HEK293 (cell line): Measurements from ENCODE around the gene FOXD1.

Experiments
- CTCF ChIA-PET: fragments of 350-600 bp; formaldehyde crosslinking; extraction: SDS; loops from one replicate; lab custom pipeline; 2021; ENCODE audit warnings: antibody characterized with exemption; lab: Yijun Ruan, JAX
- POLR2A ChIA-PET: fragments of 300-600 bp; formaldehyde crosslinking; extraction: SDS; loops from one replicate; lab custom pipeline; 2020; ENCODE audit warnings: antibody characterized with exemption, inconsistent platforms; lab: Yijun Ruan, JAX
- H3K27ac ChIP-seq: fragments of 200-500 bp; sonication (Bioruptor generic); 2 replicates; pipeline ENCODE4 v1.5.1; 2014; ENCODE audit warnings: low read depth, low read length, control low read depth, inconsistent platforms; ENCODE audit errors: extremely low read depth
- H3K36me3 ChIP-seq, 2 experiments: fragments of 200-500 bp in 1 of 2; sonication (Bioruptor generic) in 1 of 2; 1 replicate in 1 of 2; 2 replicates in 1 of 2; pipeline ENCODE4 v1.5.1; 2014 to 2017; ENCODE audit warnings: inconsistent platforms in 2 of 2, low read length in 2 of 2; ENCODE audit not compliant: control insufficient read depth in 2 of 2, insufficient read depth in 1 of 2
- H3K4me1 ChIP-seq: fragments of 200-500 bp; sonication (Bioruptor generic); 2 replicates; pipeline ENCODE4 v1.5.1; 2014; ENCODE audit warnings: mild to moderate bottlenecking, low read length, inconsistent platforms; ENCODE audit not compliant: control insufficient read depth, insufficient read depth
- H3K4me3 ChIP-seq: 2 replicates; pipeline ENCODE4 v1.5.1; 2011; ENCODE audit warnings: low read depth, mild to moderate bottlenecking, control low read depth, low read length, moderate library complexity
- H3K9me3 ChIP-seq: fragments of 200-500 bp; sonication (Bioruptor generic); 2 replicates; pipeline ENCODE4 v1.5.1; 2014; ENCODE audit warnings: low read depth, low read length, inconsistent platforms; ENCODE audit not compliant: control insufficient read depth, insufficient read depth
- BCL6B ChIP-seq: fragments of 450-650 bp; formaldehyde crosslinking; IDR thresholded peaks from 2 replicates; pipeline ENCODE4 v1.5.1; 2017; ENCODE audit warnings: missing biosample characterization, missing genetic modification characterization
- GLI2 ChIP-seq: fragments of 450-650 bp; formaldehyde crosslinking; IDR thresholded peaks from 2 replicates; pipeline ENCODE4; 2017; ENCODE audit warnings: missing biosample characterization, missing genetic modification characterization, low read depth, borderline replicate concordance
- MEIS1 ChIP-seq: sonication (generic); formaldehyde crosslinking; IDR thresholded peaks from 2 replicates; pipeline ENCODE4 v1.8.1; 2022; ENCODE audit warnings: missing genetic modification reagents, mild to moderate bottlenecking, borderline replicate concordance
- SCRT2 ChIP-seq: fragments of 450-650 bp; formaldehyde crosslinking; IDR thresholded peaks from 2 replicates; pipeline ENCODE4 v1.5.1; 2016; ENCODE audit warnings: missing biosample characterization, missing genetic modification characterization
- SETDB1 ChIP-seq: IDR thresholded peaks from one replicate; pipeline ENCODE4 v1.6.1; 2017; ENCODE audit warnings: mild to moderate bottlenecking, low read length, moderate library complexity, mixed read lengths; ENCODE audit not compliant: insufficient read length
- WT1 ChIP-seq: fragments of 450-650 bp; formaldehyde crosslinking; IDR thresholded peaks from 2 replicates; pipeline ENCODE4 v1.5.1; 2016; ENCODE audit warnings: missing biosample characterization, missing genetic modification characterization
- YY2 ChIP-seq: fragments of 450-650 bp; formaldehyde crosslinking; IDR thresholded peaks from 2 replicates; pipeline ENCODE4 v1.5.1; 2016; ENCODE audit warnings: missing biosample characterization, missing genetic modification characterization
- ZBTB17 ChIP-seq: fragments of 450-650 bp; formaldehyde crosslinking; IDR thresholded peaks from 2 replicates; pipeline ENCODE4 v1.5.1; 2016; ENCODE audit warnings: missing biosample characterization, missing genetic modification characterization
- ZBTB20 ChIP-seq: fragments of 450-650 bp; formaldehyde crosslinking; IDR thresholded peaks from 2 replicates; pipeline ENCODE4 v1.5.1; 2016; ENCODE audit warnings: missing biosample characterization, missing genetic modification characterization
- ZNF223 ChIP-seq: fragments of 450-650 bp; formaldehyde crosslinking; IDR thresholded peaks from 2 replicates; pipeline ENCODE4 v1.5.1; 2016; ENCODE audit warnings: missing biosample characterization, missing genetic modification characterization
- ZNF362 ChIP-seq: fragments of 450-650 bp; formaldehyde crosslinking; IDR thresholded peaks from 2 replicates; pipeline ENCODE4 v1.5.1; 2016; ENCODE audit warnings: missing biosample characterization, missing genetic modification characterization
- ZNF423 ChIP-seq: fragments of 450-650 bp; formaldehyde crosslinking; IDR thresholded peaks from 2 replicates; pipeline ENCODE4 v1.5.1; 2016; ENCODE audit warnings: missing biosample characterization, missing genetic modification characterization
- ZNF426 ChIP-seq: fragments of 450-650 bp; formaldehyde crosslinking; IDR thresholded peaks from 2 replicates; pipeline ENCODE4 v1.5.1; 2017; ENCODE audit warnings: missing biosample characterization, missing genetic modification characterization, mild to moderate bottlenecking, inconsistent platforms, moderate library complexity
- ZNF433 ChIP-seq: fragments of 450-650 bp; formaldehyde crosslinking; IDR thresholded peaks from 2 replicates; pipeline ENCODE4 v1.5.1; 2016; ENCODE audit warnings: missing biosample characterization, missing genetic modification characterization, low read depth
- ZNF449 ChIP-seq: fragments of 450-650 bp; formaldehyde crosslinking; IDR thresholded peaks from 2 replicates; pipeline ENCODE4 v1.5.1; 2017; ENCODE audit warnings: missing biosample characterization, mild to moderate bottlenecking, missing genetic modification characterization, moderate library complexity
- ZNF488 ChIP-seq: fragments of 450-650 bp; formaldehyde crosslinking; IDR thresholded peaks from 2 replicates; pipeline ENCODE4 v1.5.1; 2016; ENCODE audit warnings: missing biosample characterization, missing genetic modification characterization
- ZNF514 ChIP-seq: fragments of 450-650 bp; formaldehyde crosslinking; IDR thresholded peaks from 2 replicates; pipeline ENCODE4 v1.5.1; 2016; ENCODE audit warnings: missing biosample characterization, missing genetic modification characterization
- ZNF629 ChIP-seq: fragments of 450-650 bp; formaldehyde crosslinking; IDR thresholded peaks from 2 replicates; pipeline ENCODE4 v1.5.1; 2017; ENCODE audit warnings: missing biosample characterization, missing genetic modification characterization
- ZNF677 ChIP-seq: fragments of 450-650 bp; IDR thresholded peaks from 2 replicates; pipeline ENCODE4 v1.5.0; 2018; ENCODE audit warnings: missing biosample characterization, mild to moderate bottlenecking, missing genetic modification characterization, moderate library complexity
- ZNF701 ChIP-seq: fragments of 450-650 bp; formaldehyde crosslinking; IDR thresholded peaks from 2 replicates; pipeline ENCODE4 v1.5.1; 2016; ENCODE audit warnings: missing biosample characterization, missing genetic modification characterization
- ZNF747 ChIP-seq: fragments of 450-650 bp; formaldehyde crosslinking; IDR thresholded peaks from 2 replicates; pipeline ENCODE4 v1.5.1; 2016; ENCODE audit warnings: missing biosample characterization, missing genetic modification characterization
- ZNF777 ChIP-seq: fragments of 450-650 bp; formaldehyde crosslinking; IDR thresholded peaks from 2 replicates; pipeline ENCODE4 v1.5.1; 2017; ENCODE audit warnings: missing biosample characterization, missing genetic modification characterization, borderline replicate concordance
- TF ChIP-seq, protein P1 (sequence below): fragments of 450-650 bp; formaldehyde crosslinking; IDR thresholded peaks from 2 replicates; pipeline ENCODE4 v1.5.1; 2016; ENCODE audit warnings: missing biosample characterization, missing genetic modification characterization
- TF ChIP-seq, protein P2 (sequence below): fragments of 450-650 bp; formaldehyde crosslinking; IDR thresholded peaks from 2 replicates; pipeline ENCODE4 v1.5.1; 2016; ENCODE audit warnings: missing biosample characterization, missing genetic modification characterization

The FOXD1 gene

DNA sequence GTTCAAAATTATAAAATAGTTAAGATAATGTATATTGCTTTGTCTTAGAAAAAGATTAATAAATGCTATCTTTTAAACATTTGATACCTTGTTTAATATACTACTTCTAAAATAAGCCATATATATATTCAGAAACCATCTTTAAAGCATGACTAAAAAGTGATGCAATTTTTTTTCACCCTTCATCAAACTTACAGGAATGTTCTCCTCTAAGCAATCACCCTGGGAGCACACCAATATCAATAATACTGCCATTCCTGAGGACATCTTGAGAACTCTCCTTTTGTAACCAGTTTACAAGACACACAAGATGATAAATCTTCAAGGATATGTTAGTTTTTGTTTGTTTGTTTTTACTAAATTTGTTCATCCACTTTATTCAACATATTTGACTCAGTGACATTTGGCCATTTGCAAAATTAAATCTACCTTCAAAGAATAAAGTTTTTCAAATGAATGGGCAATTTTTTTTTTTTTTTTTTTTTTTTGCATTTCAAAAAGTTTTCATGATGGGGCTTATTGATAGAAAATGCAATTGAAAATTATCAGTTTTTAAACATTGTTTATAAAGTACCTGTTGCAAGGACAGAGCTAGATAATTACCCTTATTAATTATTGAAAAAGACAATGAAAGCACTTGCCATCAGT, 17.2 kb downstream of the FOXD1 start:
- H3K36me3 ChIP-seq, result no peaks in the 10 kb centered on the region
- CTCF ChIA-PET, result interaction anchor here (0.6 to 0.8 kb wide), 2 partner anchors 215 to 275 kb away, joined by 3 read pairs; no protein-coding TSS in a partner anchor
- no peak for TF ChIP-seq MEIS1 (CRISPR knock-in tag)
- TF ChIP-seq, protein P1, sequence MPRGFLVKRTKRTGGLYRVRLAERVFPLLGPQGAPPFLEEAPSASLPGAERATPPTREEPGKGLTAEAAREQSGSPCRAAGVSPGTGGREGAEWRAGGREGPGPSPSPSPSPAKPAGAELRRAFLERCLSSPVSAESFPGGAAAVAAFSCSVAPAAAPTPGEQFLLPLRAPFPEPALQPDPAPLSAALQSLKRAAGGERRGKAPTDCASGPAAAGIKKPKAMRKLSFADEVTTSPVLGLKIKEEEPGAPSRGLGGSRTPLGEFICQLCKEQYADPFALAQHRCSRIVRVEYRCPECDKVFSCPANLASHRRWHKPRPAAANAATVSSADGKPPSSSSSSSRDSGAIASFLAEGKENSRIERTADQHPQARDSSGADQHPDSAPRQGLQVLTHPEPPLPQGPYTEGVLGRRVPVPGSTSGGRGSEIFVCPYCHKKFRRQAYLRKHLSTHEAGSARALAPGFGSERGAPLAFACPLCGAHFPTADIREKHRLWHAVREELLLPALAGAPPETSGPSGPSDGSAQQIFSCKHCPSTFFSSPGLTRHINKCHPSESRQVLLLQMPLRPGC (tag by site-specific recombination), result no peak
- TF ChIP-seq SCRT2 (tag by site-specific recombination), result peak; percentile 40; the same call in 1 of the 2 replicates
- peak; percentile 62; the same call in 1 of the 2 replicates for TF ChIP-seq ZNF362 (tag by site-specific recombination)
- no peak overlapping the region for H3K27ac ChIP-seq
- no peak overlapping the region for H3K4me3 ChIP-seq
- POLR2A ChIA-PET, result interaction anchor here (0.6 to 1.1 kb wide), 2 partner anchors 12 to 90 kb away, joined by 3 to 6 read pairs; no protein-coding TSS in a partner anchor
- peaks cover 18% of the 10 kb centered on the region for H3K4me1 ChIP-seq
- no peaks in the 10 kb centered on the region for H3K9me3 ChIP-seq

GRCh38 chr5:73426034-73426433, 22.5 kb downstream of the FOXD1 start:
- ChIA-PET CTCF (no interaction called here), POLR2A (no interaction called here)
- no peak overlapping the region for H3K27ac ChIP-seq
- no peaks in the 10 kb centered on the region for H3K36me3 ChIP-seq
- no peak for TF ChIP-seq ZNF423 (tag by site-specific recombination)
- no peak for TF ChIP-seq ZNF433 (tag by site-specific recombination)
- TF ChIP-seq ZNF777, result no peak
- no peak for TF ChIP-seq ZBTB20 (tag by site-specific recombination)
- TF ChIP-seq ZNF629, result no peak
- no peak for TF ChIP-seq ZNF449
- TF ChIP-seq, all 188 proteins: peak for 0
- Histone ChIP-seq H3K9me3 (no peaks in the 10 kb centered on the region), H3K4me3 (no peak overlapping the region), H3K4me1 (no peaks in the 10 kb centered on the region; the same call in 1 of the 2 replicates)

DNA sequence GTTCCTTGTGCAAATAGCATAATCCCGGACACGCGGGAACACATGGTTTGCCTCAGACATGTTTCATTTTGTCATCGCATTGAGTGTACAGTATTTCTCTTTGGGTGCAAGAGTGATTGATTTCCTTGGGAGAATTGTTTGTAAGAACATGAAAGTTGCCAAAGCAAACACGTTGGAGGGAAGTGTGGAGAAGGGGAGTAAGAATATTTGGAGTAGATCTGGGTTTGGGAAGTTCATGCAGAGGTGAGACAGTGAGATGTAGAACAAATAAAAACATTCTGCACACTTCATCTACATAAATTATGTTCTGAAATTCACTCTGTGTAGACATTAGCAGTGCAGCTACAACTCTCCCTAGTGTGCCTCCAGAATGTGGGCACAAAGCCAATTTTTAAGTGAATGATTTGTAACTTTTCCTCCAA, 24.0 kb downstream of the FOXD1 start:
- no peak overlapping the region for H3K4me3 ChIP-seq
- H3K36me3 ChIP-seq, result no peaks in the 10 kb centered on the region
- no peaks in the 10 kb centered on the region; the same call in 1 of the 2 replicates for H3K4me1 ChIP-seq
- ChIA-PET POLR2A (no interaction called here), CTCF (interaction anchor here (0.6 kb wide), 1 partner anchor 72 kb away, joined by 4 read pairs; no protein-coding TSS in a partner anchor)
- H3K9me3 ChIP-seq, result no peaks in the 10 kb centered on the region
- no peak overlapping the region for H3K27ac ChIP-seq
- TF ChIP-seq WT1 (tag by site-specific recombination) (peak; percentile 90), ZBTB17 (tag by site-specific recombination) (no peak), ZNF426 (tag by site-specific recombination) (no peak), GLI2 (tag by site-specific recombination) (no peak), BCL6B (tag by site-specific recombination) (peak; percentile 70), ZNF701 (tag by site-specific recombination) (0 out of 2 replicates have a peak, but pooled peaks have one; percentile 20), YY2 (tag by site-specific recombination) (no peak), ZNF488 (no peak), ZNF747 (tag by site-specific recombination) (no peak), ZNF677 (no peak), ZNF223 (tag by site-specific recombination) (no peak), SETDB1 (no peak), ZNF514 (tag by site-specific recombination) (no peak)
- TF ChIP-seq, protein P2, sequence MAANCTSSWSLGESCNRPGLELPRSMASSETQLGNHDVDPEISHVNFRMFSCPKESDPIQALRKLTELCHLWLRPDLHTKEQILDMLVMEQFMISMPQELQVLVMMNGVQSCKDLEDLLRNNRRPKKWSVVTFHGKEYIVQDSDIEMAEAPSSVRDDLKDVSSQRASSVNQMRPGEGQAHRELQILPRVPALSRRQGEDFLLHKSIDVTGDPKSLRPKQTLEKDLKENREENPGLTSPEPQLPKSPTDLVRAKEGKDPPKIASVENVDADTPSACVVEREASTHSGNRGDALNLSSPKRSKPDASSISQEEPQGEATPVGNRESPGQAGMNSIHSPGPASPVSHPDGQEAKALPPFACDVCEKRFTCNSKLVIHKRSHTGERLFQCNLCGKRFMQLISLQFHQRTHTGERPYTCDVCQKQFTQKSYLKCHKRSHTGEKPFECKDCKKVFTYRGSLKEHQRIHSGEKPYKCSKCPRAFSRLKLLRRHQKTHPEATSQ (tag by site-specific recombination), result no peak
